Measurements from ENCODE around the gene PCLO.
"Not testable (repeated sequence)": the region's sequence is repeated elsewhere in the genome, so short reads cannot be mapped to it uniquely, and the experiment has no call there.

PCLO gene

DNA sequence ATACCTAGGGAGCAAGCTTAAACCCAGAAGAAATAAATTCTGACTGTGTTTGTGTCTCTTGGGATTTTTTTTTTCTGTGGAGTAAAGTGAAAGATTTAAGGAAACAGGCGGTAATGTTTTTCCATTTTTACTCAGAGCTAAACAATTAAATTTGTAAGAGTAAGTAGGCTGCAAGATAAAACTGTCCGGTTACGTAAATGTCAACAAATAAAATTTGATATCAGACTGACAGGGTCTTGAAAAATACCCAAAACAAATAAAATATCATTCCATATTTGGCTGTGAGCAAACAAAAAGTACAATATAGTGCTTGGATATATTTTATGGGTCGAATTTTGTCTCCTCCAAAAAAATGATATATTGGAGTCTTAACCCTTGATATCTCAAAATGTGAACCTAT, 217.6 kb downstream of the PCLO start:
- H3K27ac Mint-ChIP-seq: no peak overlapping the region
- no peaks in the 10 kb centered on the region for H3K9me3 Mint-ChIP-seq
- TF ChIP-seq, protein P1, sequence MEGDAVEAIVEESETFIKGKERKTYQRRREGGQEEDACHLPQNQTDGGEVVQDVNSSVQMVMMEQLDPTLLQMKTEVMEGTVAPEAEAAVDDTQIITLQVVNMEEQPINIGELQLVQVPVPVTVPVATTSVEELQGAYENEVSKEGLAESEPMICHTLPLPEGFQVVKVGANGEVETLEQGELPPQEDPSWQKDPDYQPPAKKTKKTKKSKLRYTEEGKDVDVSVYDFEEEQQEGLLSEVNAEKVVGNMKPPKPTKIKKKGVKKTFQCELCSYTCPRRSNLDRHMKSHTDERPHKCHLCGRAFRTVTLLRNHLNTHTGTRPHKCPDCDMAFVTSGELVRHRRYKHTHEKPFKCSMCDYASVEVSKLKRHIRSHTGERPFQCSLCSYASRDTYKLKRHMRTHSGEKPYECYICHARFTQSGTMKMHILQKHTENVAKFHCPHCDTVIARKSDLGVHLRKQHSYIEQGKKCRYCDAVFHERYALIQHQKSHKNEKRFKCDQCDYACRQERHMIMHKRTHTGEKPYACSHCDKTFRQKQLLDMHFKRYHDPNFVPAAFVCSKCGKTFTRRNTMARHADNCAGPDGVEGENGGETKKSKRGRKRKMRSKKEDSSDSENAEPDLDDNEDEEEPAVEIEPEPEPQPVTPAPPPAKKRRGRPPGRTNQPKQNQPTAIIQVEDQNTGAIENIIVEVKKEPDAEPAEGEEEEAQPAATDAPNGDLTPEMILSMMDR (IDR thresholded peaks at IDR 0.05): no peak
- no peaks in the 10 kb centered on the region for H3K4me1 Mint-ChIP-seq
- H3K36me3 Mint-ChIP-seq (ENCODE audit: low read depth): no peaks in the 10 kb centered on the region
- H3K27me3 Mint-ChIP-seq (ENCODE audit: low read depth, poor library complexity): no peaks in the 10 kb centered on the region
- H3K4me3 Mint-ChIP-seq: no peak overlapping the region
- no peak for DNase-seq

DNA sequence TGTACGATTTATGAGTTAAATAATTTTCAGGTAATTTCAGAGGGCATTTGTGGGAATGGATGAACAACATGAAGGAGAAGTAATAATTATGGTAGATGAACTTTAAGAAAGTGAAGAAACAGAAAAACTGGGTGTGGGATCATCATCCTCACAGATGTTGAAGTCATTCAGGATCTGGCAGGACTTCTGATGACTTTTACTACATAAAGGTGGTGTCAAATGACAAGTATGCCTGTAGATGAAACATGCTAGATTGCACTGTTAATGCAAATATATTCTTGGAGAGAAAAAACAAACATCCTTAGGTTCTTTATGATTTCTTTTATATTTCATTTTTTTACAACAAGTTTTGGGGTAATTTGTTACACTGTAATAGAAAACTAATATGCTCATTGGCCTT, 230.2 kb downstream of the PCLO start:
- no peak overlapping the region for H3K27ac Mint-ChIP-seq
- H3K27me3 Mint-ChIP-seq (ENCODE audit: low read depth, poor library complexity): peaks cover 5% of the 10 kb centered on the region
- no peak overlapping the region for H3K4me3 Mint-ChIP-seq
- no peaks in the 10 kb centered on the region for H3K4me1 Mint-ChIP-seq
- H3K36me3 Mint-ChIP-seq (ENCODE audit: low read depth): no peaks in the 10 kb centered on the region
- H3K9me3 Mint-ChIP-seq: no peaks in the 10 kb centered on the region
- TF ChIP-seq, protein P1 (IDR thresholded peaks at IDR 0.05): no peak
- DNase-seq: no peak

DNA sequence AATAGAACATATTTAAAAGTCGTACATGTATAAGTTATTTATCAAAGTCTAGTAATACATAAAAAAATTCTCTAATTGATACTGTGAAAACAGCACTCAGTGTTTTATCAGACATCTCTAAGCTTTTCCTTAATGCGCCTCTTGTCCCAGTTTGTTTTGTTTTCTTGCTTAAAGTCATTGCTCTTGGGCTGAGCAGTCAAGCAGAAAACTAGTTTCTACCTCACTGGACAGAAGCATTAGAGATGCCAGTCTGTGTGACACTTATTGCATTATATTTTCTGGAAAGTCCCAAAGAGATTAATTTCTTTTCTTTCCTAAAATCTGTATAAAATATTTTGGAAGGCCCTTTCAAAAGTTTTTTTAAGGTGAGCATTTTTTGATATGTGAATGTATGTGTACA, 236.2 kb downstream of the PCLO start:
- no peak overlapping the region for H3K4me3 Mint-ChIP-seq
- no peaks in the 10 kb centered on the region for H3K9me3 Mint-ChIP-seq
- no peak for DNase-seq
- H3K27ac Mint-ChIP-seq: no peak overlapping the region
- H3K27me3 Mint-ChIP-seq (ENCODE audit: low read depth, poor library complexity): peaks cover 8% of the 10 kb centered on the region
- TF ChIP-seq, protein P1 (IDR thresholded peaks at IDR 0.05): no peak
- peaks cover 12% of the 10 kb centered on the region for H3K4me1 Mint-ChIP-seq
- H3K36me3 Mint-ChIP-seq (ENCODE audit: low read depth): no peaks in the 10 kb centered on the region

DNA sequence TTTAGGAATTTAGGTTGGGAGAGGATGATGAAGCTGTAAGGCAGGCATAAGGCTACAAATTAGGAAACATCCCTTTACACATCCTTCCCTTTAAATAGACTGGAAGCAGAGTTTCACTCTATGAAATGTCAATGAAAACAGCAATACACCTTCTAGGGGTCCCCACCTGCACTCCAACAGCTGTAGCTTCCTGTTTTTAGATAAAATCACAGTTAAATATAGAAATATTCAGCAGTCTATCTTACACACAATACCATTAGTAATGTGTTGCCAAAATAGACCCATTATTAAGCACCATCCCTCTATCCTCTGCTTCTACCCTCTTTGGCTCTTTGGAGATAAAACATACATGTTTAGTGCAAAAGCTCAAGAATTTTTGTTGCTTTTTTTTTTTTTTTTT, 237.4 kb downstream of the PCLO start:
- H3K9me3 Mint-ChIP-seq: no peaks in the 10 kb centered on the region
- peaks cover 12% of the 10 kb centered on the region for H3K4me1 Mint-ChIP-seq
- TF ChIP-seq, protein P1 (IDR thresholded peaks at IDR 0.05): no peak
- DNase-seq: no peak
- H3K4me3 Mint-ChIP-seq: no peak overlapping the region
- no peaks in the 10 kb centered on the region for H3K36me3 Mint-ChIP-seq (ENCODE audit: low read depth)
- no peak overlapping the region for H3K27ac Mint-ChIP-seq
- H3K27me3 Mint-ChIP-seq (ENCODE audit: low read depth, poor library complexity): peaks cover 8% of the 10 kb centered on the region

DNA sequence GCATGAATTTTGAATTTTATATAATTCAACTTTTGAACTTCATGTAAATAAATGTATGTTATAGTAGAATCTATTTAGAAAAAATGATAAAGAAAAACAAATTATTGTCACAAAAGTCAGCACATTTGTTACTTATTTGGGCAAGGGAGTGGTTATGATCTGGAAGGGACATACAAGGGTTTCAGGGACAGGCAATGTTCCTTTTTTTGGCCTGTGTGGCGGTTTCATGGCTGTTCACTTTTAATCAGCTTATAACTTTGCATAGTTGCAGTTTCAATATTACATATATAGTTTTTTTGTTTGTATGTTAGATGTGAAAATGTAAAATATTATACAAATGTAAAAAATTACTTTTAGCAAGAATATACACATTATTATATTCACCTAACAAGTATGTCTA, 256.2 kb downstream of the PCLO start:
- H3K9me3 Mint-ChIP-seq: no peaks in the 10 kb centered on the region
- peaks cover 3% of the 10 kb centered on the region for H3K27me3 Mint-ChIP-seq (ENCODE audit: low read depth, poor library complexity)

GRCh38 chr7:82904871-82905270, 257.8 kb downstream of the PCLO start:
- no peak for DNase-seq
- H3K9me3 Mint-ChIP-seq: no peaks in the 10 kb centered on the region
- no peak overlapping the region for H3K4me3 Mint-ChIP-seq
- no peaks in the 10 kb centered on the region for H3K4me1 Mint-ChIP-seq
- TF ChIP-seq, protein P1 (IDR thresholded peaks at IDR 0.05): no peak
- peaks cover 3% of the 10 kb centered on the region for H3K27me3 Mint-ChIP-seq (ENCODE audit: low read depth, poor library complexity)
- no peaks in the 10 kb centered on the region for H3K36me3 Mint-ChIP-seq (ENCODE audit: low read depth)
- H3K27ac Mint-ChIP-seq: no peak overlapping the region

More for the DNA sequence above, 256.2 kb downstream of the PCLO start:
- H3K36me3 Mint-ChIP-seq (ENCODE audit: low read depth): no peaks in the 10 kb centered on the region
- TF ChIP-seq, protein P1 (IDR thresholded peaks at IDR 0.05): no peak
- H3K4me3 Mint-ChIP-seq: no peak overlapping the region
- no peak overlapping the region for H3K27ac Mint-ChIP-seq
- no peaks in the 10 kb centered on the region for H3K4me1 Mint-ChIP-seq
- DNase-seq: no peak

GRCh38 chr7:82901098-82901497, 261.6 kb downstream of the PCLO start:
- DNase-seq; H3K27me3 Mint-ChIP-seq (ENCODE audit: low read depth, poor library complexity); H3K27ac Mint-ChIP-seq; H3K9me3 Mint-ChIP-seq; H3K4me1 Mint-ChIP-seq; H3K36me3 Mint-ChIP-seq (ENCODE audit: low read depth); H3K4me3 Mint-ChIP-seq: not testable (repeated sequence)

Data from nephron progenitor cell (in vitro differentiated cells).